ENCODE results near the gene CTNS.

- TF ChIP-seq, protein P1, sequence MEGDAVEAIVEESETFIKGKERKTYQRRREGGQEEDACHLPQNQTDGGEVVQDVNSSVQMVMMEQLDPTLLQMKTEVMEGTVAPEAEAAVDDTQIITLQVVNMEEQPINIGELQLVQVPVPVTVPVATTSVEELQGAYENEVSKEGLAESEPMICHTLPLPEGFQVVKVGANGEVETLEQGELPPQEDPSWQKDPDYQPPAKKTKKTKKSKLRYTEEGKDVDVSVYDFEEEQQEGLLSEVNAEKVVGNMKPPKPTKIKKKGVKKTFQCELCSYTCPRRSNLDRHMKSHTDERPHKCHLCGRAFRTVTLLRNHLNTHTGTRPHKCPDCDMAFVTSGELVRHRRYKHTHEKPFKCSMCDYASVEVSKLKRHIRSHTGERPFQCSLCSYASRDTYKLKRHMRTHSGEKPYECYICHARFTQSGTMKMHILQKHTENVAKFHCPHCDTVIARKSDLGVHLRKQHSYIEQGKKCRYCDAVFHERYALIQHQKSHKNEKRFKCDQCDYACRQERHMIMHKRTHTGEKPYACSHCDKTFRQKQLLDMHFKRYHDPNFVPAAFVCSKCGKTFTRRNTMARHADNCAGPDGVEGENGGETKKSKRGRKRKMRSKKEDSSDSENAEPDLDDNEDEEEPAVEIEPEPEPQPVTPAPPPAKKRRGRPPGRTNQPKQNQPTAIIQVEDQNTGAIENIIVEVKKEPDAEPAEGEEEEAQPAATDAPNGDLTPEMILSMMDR (IDR thresholded peaks at IDR 0.05), result no peak
- TF ChIP-seq POLR2AphosphoS5 (IDR thresholded peaks at IDR 0.05; ENCODE audit: low read depth, low read length) (peak; percentile 55; the same call in 1 of the 2 replicates), REST (IDR thresholded peaks at IDR 0.05; ENCODE audit: insufficient read depth in 1 of 2, low read depth in 2 of 2, low read length in 1 of 2) (no peak), TCF7L2 (IDR thresholded peaks at IDR 0.05; ENCODE audit: low read depth, low read length) (no peak), SIN3A (IDR thresholded peaks at IDR 0.05; ENCODE audit: borderline replicate concordance, insufficient read depth, low read depth, low read length) (peak; percentile 52; the same call in 1 of the 2 replicates)
Observed at GRCh38 chr17:3636154-3636907, at the start of gene CTNS, which contains the start of gene SHPK.

Measured in Panc1 (cell line).